NCI-H2171 treated with DMSO at 0.1 percent for 48 hours (cell line): ENCODE measurements around the gene CHCHD5.

Experiments
- DNase-seq: peaks from one replicate; lab custom pipeline; 2025; lab: John Stamatoyannopoulos, UW

CHCHD5 gene

DNA sequence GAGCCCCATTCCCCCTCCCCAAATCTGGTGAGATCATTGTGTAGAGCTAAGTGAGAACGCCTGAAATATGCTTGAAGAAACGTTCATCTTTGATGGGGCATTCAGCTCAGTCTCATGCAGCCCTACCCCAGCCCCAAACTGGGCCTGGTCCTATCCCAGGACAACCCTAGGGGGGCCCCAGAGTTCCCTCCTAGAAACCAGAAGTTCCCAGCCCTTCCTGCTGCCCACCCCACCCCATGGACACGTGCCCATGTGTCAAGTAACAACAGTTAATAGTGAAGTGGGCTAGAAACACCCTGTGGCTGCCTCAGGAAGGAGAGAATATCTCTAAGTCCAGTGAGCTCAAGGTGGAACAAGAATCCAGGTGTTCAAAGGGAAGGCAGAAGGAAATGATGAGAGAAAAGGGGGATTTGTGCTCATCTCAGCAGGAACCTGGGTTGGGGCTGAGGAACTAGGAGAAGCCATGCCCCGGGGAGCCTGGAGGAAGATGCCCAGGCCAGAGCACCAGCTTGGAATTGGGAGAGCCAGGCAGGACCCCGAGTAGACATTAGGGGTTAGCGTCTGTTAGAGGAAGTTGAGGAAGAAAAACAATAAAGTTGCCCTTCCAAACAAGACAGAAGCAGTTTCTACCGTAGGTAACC lies 41.2 kb downstream of the CHCHD5 start:
- DNase-seq, result no peak

DNA sequence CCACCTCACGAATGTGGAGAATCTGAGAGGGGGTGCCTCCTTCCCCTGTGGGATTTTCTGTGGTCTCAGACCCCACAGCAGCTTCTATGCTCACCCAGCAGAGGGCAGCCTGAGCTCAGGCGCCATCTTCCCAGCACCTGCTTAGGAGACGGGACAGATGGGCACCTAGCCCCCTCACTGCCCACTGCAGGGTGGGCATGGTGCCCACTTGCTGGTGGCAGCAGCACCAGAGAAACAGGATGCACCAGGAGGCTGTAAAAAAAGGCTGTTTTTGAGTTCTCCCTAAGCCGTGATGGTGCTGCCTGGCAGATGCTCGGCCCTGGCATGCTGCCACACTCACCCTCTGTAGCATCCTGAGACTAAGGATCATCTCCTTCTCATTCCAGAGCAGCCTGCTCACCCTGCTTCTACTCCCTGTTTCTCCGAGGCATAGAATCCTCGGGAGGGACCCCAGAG lies 42.2 kb downstream of the CHCHD5 start:
- DNase-seq, result peak; percentile 95

DNA sequence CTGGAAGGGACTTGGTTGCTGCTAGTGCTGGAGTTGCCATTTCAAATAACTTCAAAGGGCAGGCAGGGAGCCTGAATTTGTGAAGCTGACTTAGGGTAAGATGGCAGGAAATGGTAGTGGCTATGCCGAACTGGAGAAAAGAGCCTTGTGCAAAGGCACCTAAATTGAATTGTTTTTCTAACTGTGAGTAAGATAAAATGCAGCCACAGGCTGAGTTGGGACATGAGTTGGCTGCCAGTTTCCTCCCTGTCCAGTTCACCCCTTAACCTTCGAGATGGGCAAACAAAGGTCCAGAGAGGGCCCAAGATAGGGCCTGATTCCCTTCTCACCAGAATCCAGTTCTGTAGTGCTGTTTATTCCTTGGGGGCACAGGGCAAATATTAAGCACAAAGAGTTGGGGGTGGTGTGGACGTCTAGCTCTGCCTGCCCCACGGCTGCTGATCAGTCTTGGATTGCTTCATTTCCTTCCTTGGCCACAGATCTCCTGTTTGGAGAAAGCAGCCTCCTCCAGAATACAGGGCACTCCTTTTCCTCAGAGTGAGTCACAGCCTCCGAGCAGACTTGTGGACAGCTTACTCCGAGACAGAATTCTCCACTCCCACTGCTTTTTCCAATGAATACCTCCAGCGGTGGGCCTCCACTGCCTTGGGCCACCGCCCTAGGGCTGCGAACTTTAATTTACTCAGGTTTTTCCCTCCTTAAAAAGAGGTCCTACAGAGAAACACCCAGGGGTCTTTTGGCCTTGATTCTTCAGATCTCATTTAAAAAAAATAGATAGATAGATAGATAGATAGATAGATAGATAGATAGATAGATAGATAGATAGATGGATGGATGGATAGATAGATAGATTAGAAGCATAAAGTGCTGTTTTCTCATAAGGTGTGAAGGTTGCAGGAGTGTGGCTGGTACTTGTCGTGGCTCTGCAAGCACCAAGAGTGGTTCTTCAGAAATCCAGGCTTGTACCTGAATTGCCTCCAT lies 42.9 kb downstream of the CHCHD5 start:
- DNase-seq, result no peak

DNA sequence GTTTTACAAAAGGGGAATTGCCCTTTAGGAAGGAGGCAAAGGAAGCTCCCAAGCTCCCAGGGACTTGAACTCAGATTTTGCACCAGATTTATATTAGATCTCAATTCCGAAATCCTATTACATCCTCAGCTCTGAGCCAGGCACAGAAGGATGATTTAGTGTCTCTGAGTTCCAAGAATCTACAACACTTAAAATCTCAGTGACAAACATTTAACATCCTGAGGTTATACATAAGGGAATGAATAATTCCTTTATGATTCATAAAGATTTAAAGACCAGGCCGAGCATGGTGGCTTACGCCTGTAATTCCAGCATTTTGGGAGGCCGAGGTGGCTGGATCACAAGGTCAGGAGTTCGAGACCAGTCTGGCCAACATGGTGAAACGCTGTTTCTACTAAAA lies 44.8 kb downstream of the CHCHD5 start:
- DNase-seq, result no peak

DNA sequence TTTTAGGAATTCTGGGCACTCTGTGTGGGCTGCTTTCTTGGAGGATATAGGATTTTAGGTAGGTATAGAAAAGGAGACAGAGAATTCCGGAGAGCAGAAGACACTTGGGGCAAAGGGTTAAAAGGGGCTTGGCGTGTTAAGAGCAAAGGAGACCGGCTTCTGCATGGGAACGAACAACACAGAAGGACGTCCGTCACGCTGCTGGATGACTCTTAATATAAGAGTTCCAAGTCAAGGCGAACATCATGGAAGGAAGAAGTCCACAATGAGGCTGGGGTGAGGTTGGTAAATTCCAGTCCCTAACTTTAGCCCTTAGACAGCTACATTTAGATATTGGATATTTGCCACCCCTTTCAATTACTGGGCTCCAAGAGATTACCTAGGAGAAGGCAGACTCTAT lies 45.4 kb downstream of the CHCHD5 start:
- DNase-seq, result no peak

DNA sequence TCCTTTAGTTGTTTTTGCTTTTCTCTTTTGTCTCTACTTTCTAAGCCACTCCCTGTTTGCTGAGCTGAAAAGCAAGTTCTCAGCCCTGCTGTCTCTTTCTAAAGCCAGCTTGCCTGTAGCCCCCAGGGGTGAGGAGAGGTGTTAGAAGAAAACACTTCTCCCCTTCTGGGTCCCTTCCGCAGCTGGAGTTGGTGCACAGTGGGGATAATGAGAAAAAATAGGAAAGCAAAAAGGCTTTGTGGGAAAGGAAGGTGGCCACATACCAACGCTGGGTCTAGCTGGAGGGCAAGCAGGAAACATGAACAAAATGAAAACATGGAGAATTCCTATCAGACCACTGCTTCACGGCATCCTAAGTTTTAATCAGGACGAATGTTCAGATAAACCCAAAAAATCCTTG lies 45.9 kb downstream of the CHCHD5 start:
- no peak for DNase-seq

DNA sequence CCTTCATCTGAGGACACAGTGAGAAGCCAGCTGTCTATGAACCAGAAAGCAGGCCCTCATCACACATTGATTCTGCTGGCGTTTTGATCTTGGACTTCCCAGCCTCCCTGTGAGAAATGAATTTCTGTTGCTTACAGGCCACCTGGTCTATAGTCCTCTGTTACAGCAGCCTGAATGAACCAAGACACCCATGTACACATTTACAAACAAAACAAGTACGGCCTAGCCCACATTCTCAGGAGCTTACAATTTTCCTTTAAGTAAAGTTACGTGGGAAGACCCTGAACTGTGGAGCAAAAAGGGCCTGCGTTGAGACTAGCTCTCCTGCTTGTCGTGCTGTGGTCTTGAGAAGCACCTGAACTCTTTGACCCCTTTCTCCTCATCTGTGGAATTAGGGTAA lies 49.3 kb downstream of the CHCHD5 start:
- no peak for DNase-seq

DNA sequence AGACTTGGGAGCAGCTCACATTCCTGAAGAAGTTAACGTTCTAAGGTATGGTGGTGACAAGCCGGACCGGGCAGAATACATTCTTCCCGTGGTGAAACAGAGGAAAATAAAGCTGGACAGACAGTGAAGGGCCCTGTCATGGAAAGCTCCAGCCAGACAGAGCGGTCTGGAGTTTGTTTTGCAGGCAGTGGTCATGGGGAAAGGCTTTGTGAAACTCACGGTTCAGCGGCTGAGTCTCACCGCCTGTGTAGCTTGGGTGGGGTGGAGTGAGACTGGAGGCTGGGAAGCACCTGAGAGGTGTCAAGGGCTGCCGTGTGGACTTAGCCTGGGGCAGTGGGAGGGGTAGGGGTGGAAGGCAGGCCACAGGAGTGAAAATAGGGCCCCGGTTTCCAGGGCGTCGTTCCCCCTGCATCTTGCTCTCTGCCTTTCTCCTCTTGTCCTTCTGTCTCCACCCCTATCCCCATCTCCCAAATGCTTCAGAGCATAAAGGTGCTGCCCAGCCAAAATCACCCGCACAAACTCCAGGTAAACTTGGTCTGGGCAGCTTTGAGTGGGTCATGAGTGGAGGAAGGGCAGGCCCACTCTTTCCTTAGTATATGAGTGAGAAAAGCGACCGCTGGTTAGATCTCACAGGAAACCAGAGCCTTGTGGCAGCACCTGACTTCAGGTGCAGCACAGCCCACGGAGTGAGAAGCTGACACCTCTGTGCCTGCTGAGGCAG lies 49.9 kb downstream of the CHCHD5 start:
- no peak for DNase-seq

DNA sequence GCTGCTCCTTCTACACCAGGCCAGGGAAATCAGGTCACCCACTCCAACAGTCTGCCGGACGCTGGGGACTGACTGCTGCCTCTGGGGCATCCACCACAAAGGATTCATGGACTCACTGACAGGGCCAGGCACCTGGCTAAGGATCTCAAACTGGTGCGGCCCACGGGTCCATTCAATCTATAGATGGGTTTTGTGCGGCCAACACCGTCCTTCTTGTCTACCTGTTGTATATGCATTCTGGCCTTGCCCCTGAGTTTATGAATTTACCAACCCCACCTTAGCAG lies 50.4 kb downstream of the CHCHD5 start:
- DNase-seq, result no peak

DNA sequence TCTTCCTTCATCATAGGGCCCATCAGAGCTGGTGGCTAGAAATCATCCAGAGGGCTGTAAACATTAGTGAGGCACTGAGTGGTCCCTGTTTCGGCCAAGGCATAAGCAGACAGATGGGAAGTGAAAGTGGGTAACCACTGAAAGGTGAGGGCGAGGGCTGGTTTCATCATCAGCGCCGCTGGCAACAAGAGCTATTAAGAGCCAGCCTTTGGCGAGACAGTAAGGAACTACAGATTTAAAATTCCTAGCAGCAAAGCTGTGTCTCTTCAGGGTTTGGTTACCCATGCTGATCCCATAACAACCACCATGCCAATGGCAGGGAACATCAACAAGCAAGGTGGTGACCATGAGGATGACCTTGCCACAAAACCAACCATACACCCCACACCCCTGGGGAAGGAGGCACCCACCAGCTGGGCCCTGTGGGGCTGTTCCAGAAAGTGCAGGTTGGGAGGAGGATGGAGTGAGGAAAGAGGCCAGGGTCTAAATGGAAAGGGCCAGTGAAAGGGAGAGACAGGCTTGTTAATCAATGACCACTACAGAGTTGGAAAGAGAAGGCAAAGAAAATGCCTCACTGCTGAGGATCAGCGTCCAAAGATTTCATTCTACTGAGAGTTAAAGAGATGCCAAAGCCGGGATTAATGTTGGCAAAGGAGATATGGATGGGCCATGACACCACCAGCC lies 52.3 kb downstream of the CHCHD5 start:
- DNase-seq, result no peak

DNA sequence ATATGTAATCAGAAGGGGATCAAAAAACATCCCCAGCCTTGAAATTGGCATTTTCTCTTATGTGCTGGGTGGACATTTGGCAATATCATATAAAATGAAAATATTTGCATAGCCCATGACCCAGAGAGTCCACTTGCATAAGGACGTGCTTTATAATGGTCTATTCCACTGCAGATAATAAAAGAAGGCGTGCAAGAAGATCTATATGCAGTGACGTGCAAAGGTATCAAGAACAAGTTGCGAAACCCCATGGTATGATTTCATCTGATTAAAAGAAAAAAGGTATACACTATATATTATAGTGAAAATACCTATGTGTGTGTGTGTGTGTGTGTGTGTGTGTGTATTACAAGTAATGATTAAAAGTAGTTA lies 52.9 kb downstream of the CHCHD5 start:
- no peak for DNase-seq
